GM18508 (cell line): Measurements from ENCODE around the gene NBEA.

ENCODE experiments used
- ATAC-seq: cut with Tn5 transposase; IDR thresholded peaks from one replicate; pipeline ENCODE4 v1.9.1; 2021; ENCODE audit warnings: moderate number of reproducible peaks; ENCODE audit not compliant: insufficient read depth, unreplicated experiment

Gene NBEA

DNA sequence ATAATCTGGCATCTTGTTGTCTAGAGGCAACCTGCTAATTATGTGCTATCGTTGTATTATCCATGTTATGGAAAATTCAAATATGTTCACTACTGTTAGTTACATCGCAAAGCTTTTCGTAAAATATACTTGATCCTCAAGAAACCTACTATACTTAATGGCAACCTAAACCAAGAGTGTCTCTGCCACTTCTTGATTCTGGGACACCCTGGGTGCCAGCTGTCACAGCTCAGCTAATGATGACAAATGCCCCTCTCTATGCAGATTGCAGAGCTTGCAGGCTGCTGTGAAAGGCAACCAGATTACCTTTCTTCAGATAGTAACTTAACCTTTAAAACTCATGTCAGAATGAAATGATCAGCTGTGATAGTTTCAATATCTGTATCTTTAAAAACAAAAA lies 543.4 kb downstream of the NBEA start:
- ATAC-seq: no peak

DNA sequence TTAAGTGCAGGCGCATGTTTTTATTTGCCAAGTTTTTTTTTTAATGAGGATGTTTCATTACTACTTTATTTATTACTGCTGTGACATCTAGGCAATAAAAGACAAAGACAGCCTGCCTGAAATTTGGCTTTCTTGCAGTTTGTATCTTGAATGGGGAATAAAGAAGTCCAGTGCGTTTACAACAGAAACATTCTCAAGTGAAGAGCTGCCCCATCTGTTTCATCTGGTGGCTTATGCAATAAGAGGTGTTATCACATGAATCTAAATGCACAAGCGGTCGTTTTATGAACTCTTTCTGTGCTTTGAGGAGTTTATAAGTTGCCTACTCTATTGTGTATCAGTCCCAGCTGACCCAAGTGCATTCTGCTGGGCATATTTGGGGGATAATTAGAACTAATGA lies 547.0 kb downstream of the NBEA start:
- ATAC-seq: no peak

DNA sequence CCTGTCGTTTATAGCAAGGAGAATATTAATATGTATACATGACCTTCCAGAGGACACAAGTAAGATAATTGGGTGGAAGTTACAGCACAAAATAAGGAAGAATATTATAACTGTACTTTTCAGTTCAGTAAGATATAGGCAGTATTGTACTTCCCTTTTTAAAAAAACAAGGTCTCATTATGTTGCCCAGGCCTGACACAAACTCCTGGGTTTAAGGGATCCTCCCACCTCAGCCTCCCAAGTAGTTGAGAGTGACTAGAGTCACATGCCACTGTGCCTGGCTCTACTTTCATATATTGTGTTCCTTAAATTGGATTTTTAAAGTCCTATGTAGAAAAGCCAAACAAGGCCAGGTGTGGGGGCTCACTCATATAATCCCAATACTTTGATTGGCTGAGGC lies 553.9 kb downstream of the NBEA start:
- no peak for ATAC-seq

DNA sequence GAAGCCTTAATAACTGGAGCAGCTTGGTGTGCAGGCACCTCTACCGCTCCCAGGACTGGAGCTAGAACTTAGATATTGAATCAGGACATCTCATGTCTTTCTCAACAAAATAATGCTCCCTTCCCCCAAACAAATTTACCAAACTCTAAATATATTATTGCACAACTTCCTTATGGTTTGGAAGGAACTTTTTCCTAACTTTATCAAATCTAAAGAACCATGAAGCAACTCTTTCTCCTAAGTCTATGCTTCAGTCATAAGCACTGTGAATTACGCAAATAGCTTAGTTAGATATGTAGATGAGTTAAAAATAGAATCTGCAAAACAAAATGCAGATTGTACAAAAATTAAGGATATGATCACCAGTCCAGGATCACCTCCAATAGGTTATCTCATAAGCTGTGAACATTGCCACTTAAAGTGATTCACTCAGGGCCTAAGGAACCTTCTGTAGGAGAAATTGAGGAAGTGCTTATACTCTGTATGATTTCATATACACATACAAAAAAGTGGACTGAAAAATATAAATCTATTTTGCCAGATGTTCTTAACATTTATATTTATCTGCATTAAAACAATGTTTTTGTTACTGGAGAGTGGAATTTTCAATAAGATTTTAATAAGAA lies 554.8 kb downstream of the NBEA start:
- ATAC-seq: no peak

DNA sequence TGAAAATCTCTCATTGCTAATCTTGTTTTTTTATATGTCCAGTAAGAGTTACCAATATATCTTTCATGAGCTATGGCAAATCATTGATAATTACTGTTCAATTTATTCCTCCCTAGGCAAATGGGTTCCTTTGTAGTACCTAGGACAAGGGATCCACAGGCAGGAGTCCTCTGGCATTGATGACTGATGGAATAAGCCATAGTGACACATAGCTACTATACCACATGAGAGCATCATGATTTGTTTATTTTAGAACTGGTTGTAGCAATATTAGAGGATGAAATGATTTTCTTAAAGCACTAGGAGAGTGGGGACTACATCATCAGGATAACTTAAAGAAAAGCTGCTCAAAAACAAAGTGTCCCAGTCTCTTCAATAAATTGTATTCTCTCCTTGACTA lies 556.2 kb downstream of the NBEA start:
- no peak for ATAC-seq

DNA sequence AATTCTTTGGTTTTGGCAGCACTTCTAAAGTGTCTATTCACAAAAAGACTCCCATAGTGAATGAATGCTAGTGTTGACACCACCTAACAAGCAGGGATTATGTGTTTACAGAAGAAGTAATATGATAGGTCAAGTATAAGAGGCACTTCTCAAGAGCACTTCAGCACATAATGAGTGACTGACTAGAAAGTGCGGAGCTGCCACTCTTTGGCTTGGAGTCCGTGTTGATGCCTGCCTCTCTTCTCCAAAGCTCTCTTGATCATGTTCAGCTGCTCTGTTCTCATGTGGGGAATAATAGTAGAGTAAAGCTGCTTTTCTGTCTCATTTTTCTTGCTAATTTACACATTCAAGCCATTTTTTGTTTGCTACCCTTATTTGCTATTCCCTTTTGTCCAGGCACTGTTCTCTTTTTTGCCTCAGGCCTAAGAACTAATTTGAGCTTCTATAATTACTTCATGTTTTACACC lies 557.2 kb downstream of the NBEA start:
- no peak for ATAC-seq

DNA sequence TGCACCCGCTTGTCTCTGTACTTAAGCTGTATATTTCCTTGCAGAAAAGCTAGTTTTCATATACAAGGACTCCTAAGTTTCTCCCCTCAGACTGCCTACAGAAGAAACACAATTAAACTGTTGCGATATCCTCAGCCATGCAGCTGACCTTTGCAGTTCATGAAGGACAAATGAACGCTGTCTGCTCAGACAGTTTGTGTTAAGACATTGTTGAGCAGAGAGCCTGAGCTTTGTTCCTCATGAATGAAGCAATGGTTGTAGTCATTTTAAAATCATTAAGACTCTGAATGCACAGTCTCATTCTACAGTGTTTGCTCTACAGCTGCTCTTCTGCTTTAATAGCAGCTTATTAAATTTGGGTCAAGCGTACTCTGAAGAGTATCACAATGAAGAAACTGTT lies 557.6 kb downstream of the NBEA start:
- no peak for ATAC-seq

DNA sequence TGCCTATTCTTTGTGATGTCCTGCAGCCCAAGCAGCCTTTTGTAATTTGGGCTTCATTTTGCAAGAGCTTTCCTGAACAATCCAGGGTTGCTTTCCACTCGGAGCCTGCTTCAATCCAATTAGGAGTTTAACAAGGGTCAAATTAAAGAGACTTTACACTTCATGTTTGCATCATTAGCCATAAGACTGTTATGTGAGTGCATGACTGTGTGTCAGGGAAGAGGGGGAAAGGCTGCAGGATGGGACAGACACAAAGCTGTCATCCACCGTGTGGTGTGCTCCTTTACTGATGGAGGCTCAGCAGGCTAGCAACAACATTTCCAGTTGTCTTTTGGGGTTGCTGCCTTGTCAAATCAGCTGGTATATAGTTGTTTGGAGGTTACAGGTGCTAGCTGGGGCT lies 558.1 kb downstream of the NBEA start:
- no peak for ATAC-seq

DNA sequence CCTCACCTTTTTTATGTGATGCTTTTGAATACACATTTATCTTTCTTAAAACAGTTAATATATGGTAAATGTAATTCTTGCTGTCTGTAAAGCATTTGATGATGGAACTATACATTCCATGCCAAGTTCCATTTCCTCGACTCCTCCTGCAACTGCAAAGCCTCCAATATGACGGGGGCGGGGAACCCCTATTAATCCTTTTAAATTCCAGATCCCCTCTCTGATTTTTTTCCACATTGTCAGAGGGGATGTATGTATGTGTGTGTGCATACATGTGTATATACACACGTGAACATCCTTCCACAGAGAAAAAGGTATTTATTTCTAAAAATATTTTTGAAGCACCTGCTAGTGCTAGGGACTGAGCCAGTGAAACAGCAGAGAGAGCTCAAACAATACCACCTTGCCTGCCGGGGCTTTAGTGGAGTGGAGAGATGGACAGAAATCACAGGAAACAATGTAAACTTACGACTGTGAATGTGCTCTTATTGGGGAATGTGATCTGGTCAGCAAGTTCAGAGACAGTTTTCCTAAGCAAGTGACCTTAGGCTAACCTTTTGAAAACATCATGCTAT lies 559.7 kb downstream of the NBEA start:
- no peak for ATAC-seq

DNA sequence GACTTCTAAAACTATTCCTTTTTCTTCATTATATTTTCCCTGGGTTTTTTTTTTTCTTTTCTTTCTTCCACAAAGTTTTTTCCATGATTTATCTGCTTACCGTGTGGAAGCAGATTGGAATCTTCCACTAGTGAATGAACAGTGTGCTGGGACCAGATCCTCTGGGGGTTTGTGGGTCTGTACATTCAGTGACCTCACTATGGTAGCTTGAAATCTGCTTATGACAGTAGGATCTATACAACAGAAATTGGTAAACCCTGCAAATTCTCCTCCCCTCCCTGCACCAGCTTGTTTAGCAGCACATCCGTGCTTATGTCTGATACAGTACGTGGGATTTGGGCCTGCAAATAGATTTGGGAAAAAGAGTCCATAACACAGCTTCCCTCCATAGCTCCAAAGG lies 560.4 kb downstream of the NBEA start:
- no peak for ATAC-seq

DNA sequence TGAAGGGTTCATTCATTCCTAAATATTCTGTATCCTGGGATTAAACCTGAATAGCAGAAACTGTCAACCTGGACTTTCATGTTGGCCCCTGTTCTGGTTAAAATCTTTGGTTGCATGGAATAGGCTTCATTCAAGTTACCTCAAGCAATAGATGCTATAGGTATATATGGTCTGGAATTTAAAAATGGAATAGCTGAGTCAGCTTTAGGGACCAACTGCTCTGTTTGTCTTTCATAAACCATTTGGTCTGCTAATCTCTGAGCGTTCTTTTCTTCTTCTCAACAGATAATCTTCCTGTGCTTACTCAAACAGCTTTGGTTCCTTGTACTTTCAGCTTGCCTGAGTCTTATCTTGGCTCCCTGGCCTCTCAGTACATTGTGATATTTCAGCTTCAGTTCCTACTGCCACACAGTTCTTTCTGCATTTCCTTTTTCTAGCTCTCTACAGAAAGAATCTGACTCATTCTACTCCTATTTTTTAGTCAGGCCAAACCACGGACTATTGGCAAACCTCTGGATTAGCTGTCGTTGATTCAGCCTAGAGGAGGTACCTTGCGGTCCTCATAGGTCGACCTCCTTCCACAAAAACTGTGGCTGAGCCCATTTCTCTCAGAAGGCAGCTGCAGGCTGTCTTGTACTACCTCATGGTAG lies 570.3 kb downstream of the NBEA start:
- ATAC-seq: no peak

DNA sequence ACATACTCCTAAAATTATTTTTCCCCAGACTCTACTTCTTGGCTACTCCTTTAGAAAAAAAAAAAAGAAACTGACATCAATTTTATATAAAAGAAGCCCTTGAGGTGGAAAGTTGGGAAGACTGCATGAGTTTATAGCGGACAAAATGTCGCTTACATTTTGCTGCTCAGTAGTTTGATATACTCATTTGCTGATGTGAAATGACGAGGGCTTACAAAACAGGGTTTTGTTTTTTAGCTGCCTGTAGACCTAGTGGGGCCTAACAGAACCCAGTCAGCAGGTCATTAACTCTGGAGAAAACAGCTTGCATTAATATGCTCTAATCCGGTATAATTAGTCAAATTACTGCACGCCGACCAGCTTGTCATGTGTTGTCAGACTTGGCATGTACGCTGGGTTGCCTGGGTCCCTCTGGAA lies 572.0 kb downstream of the NBEA start:
- no peak for ATAC-seq

DNA sequence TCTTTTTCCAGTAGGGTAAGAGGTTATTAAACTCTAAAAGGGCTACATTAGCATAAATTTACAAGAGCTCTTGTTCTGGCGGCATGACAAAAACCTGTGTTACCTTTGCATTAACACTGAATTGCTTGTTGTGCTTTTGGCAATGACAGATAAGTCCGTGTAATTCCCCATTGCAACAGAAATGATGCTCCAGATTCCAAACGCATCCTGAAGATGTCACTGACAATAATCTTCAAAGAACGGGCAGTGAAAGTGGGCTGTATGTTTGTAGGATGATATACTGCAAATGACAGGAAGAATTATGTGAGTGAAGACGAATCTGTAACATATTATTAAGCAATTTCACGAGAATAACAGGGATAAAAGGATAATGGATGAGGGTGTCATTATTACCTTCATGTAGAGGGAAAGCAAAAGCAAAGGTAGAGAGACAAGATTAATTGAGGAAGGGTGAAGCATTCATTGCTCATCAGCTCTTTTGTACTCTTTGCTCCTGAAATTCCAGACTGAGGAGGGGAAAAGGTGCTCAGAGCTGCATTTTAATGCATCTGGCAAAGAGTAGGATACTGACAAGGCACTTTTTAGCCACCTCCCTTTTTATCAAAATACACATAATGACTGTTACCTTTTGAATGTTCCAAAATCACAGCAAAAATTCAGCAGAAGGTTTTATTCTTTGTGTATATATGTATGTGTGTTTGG lies 572.9 kb downstream of the NBEA start:
- ATAC-seq: no peak

DNA sequence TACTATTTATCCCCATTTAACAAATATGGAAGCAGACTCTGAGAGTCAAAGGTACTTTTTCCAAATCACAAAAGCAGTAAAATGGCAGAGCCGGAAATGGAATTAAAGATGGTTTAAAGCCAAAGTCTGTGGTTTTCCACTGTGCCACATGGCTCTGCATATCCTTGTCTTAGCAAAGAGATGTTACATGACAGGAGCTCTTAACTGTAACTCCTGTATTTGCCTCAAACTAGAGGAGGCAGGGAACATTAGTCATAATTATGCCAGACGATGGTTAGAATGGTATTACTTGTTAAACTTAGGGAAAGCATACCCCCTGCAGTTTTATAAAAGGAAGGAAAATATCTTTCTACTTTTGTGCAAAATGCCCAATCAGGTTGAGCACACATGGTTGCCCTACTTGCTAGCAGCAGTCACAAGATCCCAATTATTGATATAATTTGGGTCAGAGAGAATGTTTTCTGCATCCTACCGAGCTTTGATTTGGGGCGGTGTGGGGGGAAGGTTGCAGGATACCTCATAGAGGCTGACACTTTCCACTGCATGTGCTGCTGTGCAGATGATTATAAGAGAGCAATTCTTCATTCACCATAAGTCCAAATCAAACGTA lies 576.4 kb downstream of the NBEA start:
- no peak for ATAC-seq

DNA sequence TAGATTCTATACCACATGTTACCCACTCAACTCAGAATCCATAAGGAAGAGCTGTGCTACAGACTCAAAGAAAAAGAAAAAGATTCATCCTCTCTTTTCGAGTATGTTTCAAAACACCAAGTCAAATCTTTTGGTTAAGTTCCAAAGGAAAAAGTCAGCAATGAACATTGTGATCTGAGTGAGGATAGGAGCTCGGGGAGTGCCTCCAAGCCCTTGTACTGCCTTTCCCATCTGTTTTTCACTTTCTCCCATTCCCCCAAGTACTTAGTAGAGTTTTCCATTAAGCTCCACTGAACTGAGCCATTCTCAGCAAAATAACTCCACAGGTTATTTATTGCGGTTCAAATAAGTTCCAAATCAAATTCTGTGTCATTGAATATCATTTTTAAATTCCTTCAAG lies 582.1 kb downstream of the NBEA start:
- ATAC-seq: no peak

DNA sequence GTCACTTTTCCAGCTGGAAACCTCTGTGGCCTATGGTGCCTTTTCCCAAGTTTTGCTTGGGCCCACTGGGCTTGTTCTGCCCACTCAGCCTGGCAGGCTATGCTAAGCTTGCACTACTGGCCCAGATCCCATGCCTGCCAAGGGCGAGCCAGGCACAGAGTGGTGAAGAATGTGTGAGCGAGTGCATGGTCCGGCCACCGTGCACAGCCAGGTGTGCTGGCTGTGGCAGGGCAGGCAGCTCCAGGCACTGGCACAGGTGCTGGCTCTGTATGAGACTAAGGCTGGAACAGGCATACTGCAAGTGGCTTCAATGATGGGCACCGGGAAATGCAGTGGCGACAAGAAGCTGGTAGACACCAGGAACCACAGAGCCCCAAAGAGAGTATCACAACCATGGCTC lies 584.5 kb downstream of the NBEA start:
- no peak for ATAC-seq

DNA sequence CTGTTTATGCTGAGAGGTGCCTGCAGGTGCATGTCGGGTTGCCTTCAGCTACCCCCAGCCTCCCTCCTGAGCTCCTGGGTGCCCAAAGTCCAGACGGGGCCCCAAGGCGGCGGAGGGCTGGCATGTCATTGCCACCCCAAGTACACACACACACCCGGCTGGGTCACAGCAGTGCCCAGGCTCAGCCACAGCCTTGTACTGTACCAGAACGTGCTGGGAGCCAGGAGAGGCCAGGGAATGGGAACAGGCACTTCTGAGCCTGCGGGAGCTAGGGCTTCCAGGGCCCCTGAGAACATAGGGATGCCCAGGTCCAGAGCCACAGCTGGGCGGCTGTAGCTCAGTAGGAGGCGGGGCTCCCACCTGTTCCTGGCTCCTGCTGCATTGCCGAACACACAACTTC lies 585.4 kb downstream of the NBEA start:
- no peak for ATAC-seq

DNA sequence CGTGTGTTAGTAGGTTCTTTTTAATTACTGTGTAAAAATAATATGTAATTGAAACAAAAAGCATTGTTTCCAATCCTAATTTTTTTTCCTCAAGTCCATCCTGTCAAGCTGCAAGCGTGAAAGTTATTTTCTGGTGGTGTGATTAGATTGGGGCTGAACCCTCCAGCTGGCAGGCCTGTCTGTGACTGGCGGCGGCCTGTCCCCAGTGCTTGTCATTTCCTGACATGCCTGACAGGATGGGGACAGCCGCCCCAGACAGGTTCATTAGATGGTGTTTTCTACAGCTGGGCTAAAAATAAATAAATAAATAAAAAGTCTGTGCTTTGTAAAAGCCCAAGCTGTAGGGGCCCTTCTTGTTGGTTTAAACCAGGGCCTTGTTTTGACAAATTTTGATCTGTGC lies 588.1 kb downstream of the NBEA start:
- ATAC-seq: no peak

DNA sequence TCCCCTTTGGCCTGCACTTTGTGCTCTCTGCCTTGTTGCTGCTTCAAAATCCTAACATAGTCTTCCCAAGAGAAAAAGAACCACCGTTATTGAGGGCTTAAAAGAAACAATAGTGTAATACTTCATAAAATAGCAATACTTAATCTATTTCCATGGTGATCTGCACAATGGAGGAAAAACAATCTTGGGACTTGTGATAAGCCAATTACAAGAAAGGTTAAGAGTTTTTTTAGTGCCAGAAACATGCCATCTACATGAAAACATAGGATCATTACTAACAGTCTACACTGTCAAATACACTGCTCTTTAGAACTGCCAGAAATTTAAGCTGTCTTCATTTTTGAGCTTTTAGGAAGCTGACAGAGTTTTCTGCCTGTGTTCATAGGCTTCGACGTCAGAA lies 588.5 kb downstream of the NBEA start:
- no peak for ATAC-seq

DNA sequence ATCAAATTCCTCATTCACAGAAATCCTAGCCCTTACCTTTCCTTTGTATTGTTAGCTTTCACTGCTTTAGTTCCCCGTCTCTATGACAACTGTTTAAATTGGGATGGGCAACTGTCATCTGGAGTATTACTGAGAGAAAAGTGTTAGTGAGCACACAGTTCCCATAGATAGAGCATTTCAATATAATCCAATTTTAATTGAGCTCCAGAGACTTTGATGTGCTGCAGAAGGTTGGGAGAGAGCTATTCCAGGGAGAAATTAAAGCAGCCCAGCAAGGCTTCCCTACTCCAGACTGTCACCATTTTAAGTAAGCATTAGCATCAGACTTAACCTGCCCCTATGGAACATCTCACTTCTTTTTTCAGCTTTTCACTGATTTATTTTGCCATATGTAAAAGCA lies 589.5 kb downstream of the NBEA start:
- ATAC-seq: no peak

DNA sequence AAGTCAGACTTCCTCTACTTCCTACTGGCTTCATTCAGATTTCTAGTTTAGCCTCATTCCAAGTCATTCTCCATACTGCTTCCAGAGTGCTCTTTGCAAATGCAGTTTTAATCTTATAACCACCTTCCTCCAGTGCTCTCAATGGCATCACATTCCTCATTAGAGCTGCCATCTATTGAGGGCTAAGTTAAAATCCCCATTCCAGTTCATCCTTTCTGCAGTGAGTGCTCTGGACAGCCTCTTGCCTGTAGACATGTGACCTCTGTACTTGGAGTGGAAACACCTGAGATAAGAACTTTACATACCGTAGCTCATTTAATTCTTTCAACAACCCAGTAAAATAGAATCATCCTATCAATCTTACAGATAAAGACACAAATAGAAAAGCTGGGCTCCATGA lies 592.3 kb downstream of the NBEA start:
- ATAC-seq: no peak
